ENCODE results near the gene C1S.

The C1S gene

GRCh38 chr12:7021956-7022355 is 38.6 kb upstream of the C1S start:
- Histone ChIP-seq H3K9me3 (ENCODE audit: insufficient read depth, low read depth, low read length) (no peaks in the 10 kb centered on the region), H3K4me1 (ENCODE audit: insufficient read depth, low read length, poor library complexity, severe bottlenecking) (peaks cover 12% of the 10 kb centered on the region), H3F3A (ENCODE audit: low read depth) (no peaks in the 10 kb centered on the region), H3K9ac (ENCODE audit: low read depth, low read length, poor library complexity, severe bottlenecking) (no peak overlapping the region), H3K79me2 (ENCODE audit: insufficient read depth, low read length) (peaks cover 12% of the 10 kb centered on the region), H3K4me3 (ENCODE audit: low read length, poor library complexity, severe bottlenecking) (no peak overlapping the region), H3K36me3 (ENCODE audit: insufficient read depth, low read length) (no peaks in the 10 kb centered on the region), H2AFZ (ENCODE audit: low read length) (no peak overlapping the region), H3K4me2 (ENCODE audit: low read depth, low read length, poor library complexity, severe bottlenecking) (no peak overlapping the region), H3K9me2 (replicated peaks; ENCODE audit: low read depth, low read length) (no peaks in the 10 kb centered on the region), H4K20me1 (ENCODE audit: insufficient read depth, low read length, poor library complexity, severe bottlenecking) (peaks cover 3% of the 10 kb centered on the region), H3K27me3 (ENCODE audit: insufficient read depth, low read length, poor library complexity, severe bottlenecking) (no peaks in the 10 kb centered on the region)
- TF ChIP-seq EZH2phosphoT487 (IDR thresholded peaks at IDR 0.05; ENCODE audit: borderline replicate concordance) (no peak), CTCF (conservative IDR thresholded peaks at IDR 0.05; ENCODE audit: low read length) (no peak)

- Histone ChIP-seq H3K79me2 (ENCODE audit: insufficient read depth, low read length) (peaks cover under 1% of the 10 kb centered on the region), H3K36me3 (ENCODE audit: insufficient read depth, low read length) (no peaks in the 10 kb centered on the region), H3K27me3 (ENCODE audit: insufficient read depth, low read length, poor library complexity, severe bottlenecking) (no peaks in the 10 kb centered on the region), H3K9me2 (replicated peaks; ENCODE audit: low read depth, low read length) (no peaks in the 10 kb centered on the region), H3K9me3 (ENCODE audit: insufficient read depth, low read depth, low read length) (no peaks in the 10 kb centered on the region), H4K20me1 (ENCODE audit: insufficient read depth, low read length, poor library complexity, severe bottlenecking) (no peaks in the 10 kb centered on the region), H3K4me2 (ENCODE audit: low read depth, low read length, poor library complexity, severe bottlenecking) (no peak overlapping the region), H3F3A (ENCODE audit: low read depth) (no peaks in the 10 kb centered on the region), H3K4me1 (ENCODE audit: insufficient read depth, low read length, poor library complexity, severe bottlenecking) (peaks cover 4% of the 10 kb centered on the region), H2AFZ (ENCODE audit: low read length) (no peak overlapping the region), H3K9ac (ENCODE audit: low read depth, low read length, poor library complexity, severe bottlenecking) (no peak overlapping the region), H3K4me3 (ENCODE audit: low read length, poor library complexity, severe bottlenecking) (no peak overlapping the region)
- no peak for TF ChIP-seq CTCF (conservative IDR thresholded peaks at IDR 0.05; ENCODE audit: low read length)
- no peak for TF ChIP-seq EZH2phosphoT487 (IDR thresholded peaks at IDR 0.05; ENCODE audit: borderline replicate concordance)
These were observed 37.4 kb upstream of the C1S start for GRCh38 chr12:7023114-7023513.

GRCh38 chr12:7026854-7027253 is 33.7 kb upstream of the C1S start:
- Histone ChIP-seq H2AFZ (ENCODE audit: low read length) (no peak overlapping the region), H3K9ac (ENCODE audit: low read depth, low read length, poor library complexity, severe bottlenecking) (no peak overlapping the region), H3K79me2 (ENCODE audit: insufficient read depth, low read length) (no peaks in the 10 kb centered on the region), H3K9me3 (ENCODE audit: insufficient read depth, low read depth, low read length) (no peaks in the 10 kb centered on the region), H3K36me3 (ENCODE audit: insufficient read depth, low read length) (no peaks in the 10 kb centered on the region), H3K9me2 (replicated peaks; ENCODE audit: low read depth, low read length) (no peaks in the 10 kb centered on the region), H3K4me3 (ENCODE audit: low read length, poor library complexity, severe bottlenecking) (no peak overlapping the region), H3K4me1 (ENCODE audit: insufficient read depth, low read length, poor library complexity, severe bottlenecking) (no peaks in the 10 kb centered on the region), H3K27me3 (ENCODE audit: insufficient read depth, low read length, poor library complexity, severe bottlenecking) (no peaks in the 10 kb centered on the region), H3F3A (ENCODE audit: low read depth) (no peaks in the 10 kb centered on the region), H4K20me1 (ENCODE audit: insufficient read depth, low read length, poor library complexity, severe bottlenecking) (no peaks in the 10 kb centered on the region), H3K4me2 (ENCODE audit: low read depth, low read length, poor library complexity, severe bottlenecking) (no peak overlapping the region)
- TF ChIP-seq EZH2phosphoT487 (IDR thresholded peaks at IDR 0.05; ENCODE audit: borderline replicate concordance): no peak
- no peak for TF ChIP-seq CTCF (conservative IDR thresholded peaks at IDR 0.05; ENCODE audit: low read length)

All from Loucy (cell line).